GM20000 (cell line): Measurements from ENCODE around the gene GOLGA8N.

Source experiments
- DNase-seq: peaks from one replicate; pipeline ENCODE4 v3.0.0; 2012; ENCODE audit warnings: low spot score
- TF ChIP-seq, protein P1 (sequence below): IDR thresholded peaks from 2 replicates; pipeline ENCODE4 v1.5.1; 2012; ENCODE audit warnings: mild to moderate bottlenecking, control low read depth; ENCODE audit errors: extremely low read depth, missing control alignments

Gene GOLGA8N

DNA sequence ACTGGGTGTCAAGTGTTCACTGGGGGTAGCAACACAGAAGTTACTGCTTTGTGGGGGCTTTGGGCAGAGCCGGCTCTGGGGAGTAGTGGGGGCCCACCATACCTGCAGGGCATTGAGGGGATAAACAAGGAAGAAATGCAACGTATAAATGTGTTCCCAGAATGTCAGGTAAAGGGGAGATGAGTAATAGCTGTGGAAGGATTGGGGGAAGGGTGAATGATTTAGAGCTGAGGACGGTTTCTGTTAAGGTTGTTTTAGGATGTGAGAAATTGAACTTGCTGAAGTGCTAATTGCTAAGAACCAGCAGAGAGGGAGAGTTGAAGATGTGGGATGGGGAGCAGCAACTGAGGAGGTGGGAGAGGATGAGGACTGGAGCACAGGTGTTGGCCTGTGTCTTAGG lies 58.9 kb downstream of the GOLGA8N start:
- TF ChIP-seq, protein P1, sequence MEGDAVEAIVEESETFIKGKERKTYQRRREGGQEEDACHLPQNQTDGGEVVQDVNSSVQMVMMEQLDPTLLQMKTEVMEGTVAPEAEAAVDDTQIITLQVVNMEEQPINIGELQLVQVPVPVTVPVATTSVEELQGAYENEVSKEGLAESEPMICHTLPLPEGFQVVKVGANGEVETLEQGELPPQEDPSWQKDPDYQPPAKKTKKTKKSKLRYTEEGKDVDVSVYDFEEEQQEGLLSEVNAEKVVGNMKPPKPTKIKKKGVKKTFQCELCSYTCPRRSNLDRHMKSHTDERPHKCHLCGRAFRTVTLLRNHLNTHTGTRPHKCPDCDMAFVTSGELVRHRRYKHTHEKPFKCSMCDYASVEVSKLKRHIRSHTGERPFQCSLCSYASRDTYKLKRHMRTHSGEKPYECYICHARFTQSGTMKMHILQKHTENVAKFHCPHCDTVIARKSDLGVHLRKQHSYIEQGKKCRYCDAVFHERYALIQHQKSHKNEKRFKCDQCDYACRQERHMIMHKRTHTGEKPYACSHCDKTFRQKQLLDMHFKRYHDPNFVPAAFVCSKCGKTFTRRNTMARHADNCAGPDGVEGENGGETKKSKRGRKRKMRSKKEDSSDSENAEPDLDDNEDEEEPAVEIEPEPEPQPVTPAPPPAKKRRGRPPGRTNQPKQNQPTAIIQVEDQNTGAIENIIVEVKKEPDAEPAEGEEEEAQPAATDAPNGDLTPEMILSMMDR: no peak
- DNase-seq: no peak

DNA sequence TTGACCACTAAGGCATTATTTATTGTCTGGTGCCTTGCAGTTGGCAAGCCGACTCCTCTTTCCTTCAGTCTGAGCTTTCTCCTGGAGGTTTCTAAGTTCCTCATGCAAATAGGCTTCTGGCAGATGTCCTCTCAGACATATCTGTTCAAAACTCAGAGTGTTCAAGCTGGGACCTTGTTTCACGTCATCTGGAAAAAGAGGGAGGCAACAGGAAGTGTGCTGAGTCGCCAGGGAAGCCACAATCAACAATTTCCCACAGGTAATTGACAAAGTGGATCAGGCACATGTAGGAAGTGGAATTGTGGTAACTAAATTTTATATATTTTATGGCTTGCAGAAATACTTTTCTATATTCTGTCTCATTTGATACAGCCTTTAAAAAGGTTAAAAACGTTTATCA lies 62.8 kb downstream of the GOLGA8N start:
- TF ChIP-seq, protein P1: no peak
- no peak for DNase-seq

- DNase-seq: no peak
- TF ChIP-seq, protein P1: no peak
Observed at GRCh38 chr15:32656496-32656895, 63.2 kb downstream of the GOLGA8N start.
